Coronary artery (tissue), 2 donors: Measurements from ENCODE around the gene AKT1.
A peak's percentile ranks its signal among the peaks of the same experiment; 100 is the strongest.
"Not testable (repeated sequence)": the region's sequence is repeated elsewhere in the genome, so short reads cannot be mapped to it uniquely, and the experiment has no call there.

ENCODE experiments used
- DNase-seq: peaks from one replicate; pipeline ENCODE4 v3.0.0-alpha.2; 2017; ENCODE audit warnings: low spot score
- H3K27ac ChIP-seq, 2 donors: fragments of 200-600 bp; sonication (generic); one replicate each; pipeline ENCODE4 v1.5.1; 2016 to 2019
- H3K4me3 ChIP-seq: fragments of 200-600 bp; sonication (generic); 2 replicates; pipeline ENCODE4 v1.5.1; 2016; ENCODE audit warnings: mild to moderate bottlenecking, moderate library complexity
- TF ChIP-seq, protein P1 (sequence below): fragments of 200-600 bp; sonication (generic); IDR thresholded peaks from one replicate; pipeline ENCODE4 v1.5.1; 2019; ENCODE audit warnings: antibody characterized with exemption

Gene AKT1

GRCh38 chr14:104752735-104753527, 42.6 kb downstream of the AKT1 start, which contains the start of gene SIVA1:
TSS of gene SIVA1 (plus strand) at chr14:104753147. CDS start at chr14:104753202, 55 bp downstream.
- TF ChIP-seq, protein P1, sequence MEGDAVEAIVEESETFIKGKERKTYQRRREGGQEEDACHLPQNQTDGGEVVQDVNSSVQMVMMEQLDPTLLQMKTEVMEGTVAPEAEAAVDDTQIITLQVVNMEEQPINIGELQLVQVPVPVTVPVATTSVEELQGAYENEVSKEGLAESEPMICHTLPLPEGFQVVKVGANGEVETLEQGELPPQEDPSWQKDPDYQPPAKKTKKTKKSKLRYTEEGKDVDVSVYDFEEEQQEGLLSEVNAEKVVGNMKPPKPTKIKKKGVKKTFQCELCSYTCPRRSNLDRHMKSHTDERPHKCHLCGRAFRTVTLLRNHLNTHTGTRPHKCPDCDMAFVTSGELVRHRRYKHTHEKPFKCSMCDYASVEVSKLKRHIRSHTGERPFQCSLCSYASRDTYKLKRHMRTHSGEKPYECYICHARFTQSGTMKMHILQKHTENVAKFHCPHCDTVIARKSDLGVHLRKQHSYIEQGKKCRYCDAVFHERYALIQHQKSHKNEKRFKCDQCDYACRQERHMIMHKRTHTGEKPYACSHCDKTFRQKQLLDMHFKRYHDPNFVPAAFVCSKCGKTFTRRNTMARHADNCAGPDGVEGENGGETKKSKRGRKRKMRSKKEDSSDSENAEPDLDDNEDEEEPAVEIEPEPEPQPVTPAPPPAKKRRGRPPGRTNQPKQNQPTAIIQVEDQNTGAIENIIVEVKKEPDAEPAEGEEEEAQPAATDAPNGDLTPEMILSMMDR: no peak
- peak; percentile 100 for DNase-seq
- H3K4me3 ChIP-seq: peak within 1 kb of the TSS; percentile 99
- peak within 1 kb of the TSS; percentile 60 to 88 for H3K27ac ChIP-seq

GRCh38 chr14:104752423-104752734, 43.2 kb downstream of the AKT1 start:
- peak overlapping the region; percentile 60 to 88 for H3K27ac ChIP-seq
- DNase-seq: no peak

DNA sequence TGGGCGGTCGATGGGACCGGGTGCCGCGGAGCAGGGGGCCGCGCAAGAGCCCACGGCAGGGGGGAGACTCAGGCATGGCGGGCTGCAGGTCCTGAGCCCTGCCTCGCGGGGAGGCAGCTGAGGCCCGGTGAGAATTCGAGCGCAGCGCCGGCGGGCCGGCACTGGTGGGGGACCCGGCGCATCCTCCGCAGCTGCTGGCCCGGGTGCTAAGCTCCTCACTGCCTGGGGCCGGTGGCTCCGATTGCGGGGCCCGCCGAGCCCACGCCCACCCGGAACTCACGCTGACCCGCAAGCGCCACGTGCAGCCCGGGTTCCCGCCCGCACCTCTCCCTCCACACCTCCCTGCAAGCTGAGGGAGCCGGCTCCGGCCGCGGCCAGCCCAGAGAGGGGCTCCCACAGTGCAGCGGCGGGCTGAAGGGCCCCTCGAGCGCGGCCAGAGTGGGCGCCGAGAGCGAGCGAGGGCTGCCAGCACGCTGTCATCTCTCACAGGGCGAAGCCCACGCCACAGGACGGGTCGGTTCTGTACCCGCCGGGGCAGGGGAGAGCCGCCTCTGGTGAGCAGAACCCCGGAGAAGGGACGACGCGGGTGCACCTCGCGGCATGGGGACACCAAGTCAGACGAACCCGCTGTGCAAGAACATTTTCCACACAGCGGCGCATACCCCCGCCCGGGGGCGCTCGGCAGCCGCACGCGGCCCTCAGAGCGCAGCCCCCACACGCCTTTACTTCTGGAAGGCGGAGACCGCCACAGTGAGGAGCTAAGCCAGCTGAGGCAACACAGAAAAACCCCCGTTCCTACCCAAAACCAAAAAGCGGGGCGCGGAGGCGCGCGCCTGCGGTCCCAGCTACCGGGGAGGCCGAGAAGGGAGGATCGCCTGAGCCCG, 43.8 kb downstream of the AKT1 start:
- Histone ChIP-seq H3K27ac (peak overlapping the region; percentile 60 to 88), H3K4me3 (peak overlapping the region; percentile 99)
- TF ChIP-seq, protein P1: no peak
- no peak for DNase-seq

More at GRCh38 chr14:104752423-104752734, 43.2 kb downstream of the AKT1 start:
- peak overlapping the region; percentile 99 for H3K4me3 ChIP-seq
- TF ChIP-seq, protein P1: no peak

- peak overlapping the region in 1 of 2 donors; percentile 61 for H3K27ac ChIP-seq
- H3K4me3 ChIP-seq, DNase-seq: not testable (repeated sequence)
These were observed 44.8 kb downstream of the AKT1 start for GRCh38 chr14:104750753-104751057.

DNA sequence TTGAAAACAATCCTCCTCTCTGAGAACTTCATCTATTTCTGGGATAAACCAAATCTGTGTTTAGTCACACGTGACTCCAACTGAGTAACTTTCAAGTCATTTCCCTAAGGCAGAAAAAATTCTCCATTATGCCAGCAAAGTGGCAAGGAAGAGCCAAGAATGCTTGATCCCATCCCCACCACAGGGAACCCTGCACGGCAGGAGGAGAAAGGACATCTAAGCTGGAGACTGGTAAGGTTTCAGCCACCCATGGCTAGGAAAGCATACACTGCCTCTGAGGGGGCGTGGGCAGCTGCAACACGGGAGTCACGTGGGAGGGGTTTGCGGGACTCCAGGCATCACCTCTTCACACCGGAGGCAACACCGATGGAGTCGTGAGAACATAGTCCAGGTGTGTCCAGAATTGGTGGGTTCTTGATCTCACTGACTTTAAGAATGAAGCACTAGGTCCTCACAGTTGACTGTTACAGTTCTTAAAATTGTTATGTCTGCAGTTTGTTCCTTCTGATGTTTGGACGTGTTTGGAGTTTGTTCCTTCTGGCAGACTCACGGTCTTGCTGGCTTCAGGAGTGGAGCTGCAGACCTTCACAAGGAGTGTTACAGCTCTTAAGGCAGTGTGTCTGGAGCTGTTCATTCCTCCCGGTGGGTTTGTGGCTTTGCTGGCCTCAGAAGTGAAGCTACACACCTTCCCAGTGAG, 45.3 kb downstream of the AKT1 start:
- DNase-seq: no peak
- TF ChIP-seq, protein P1: no peak
- no peak overlapping the region for H3K4me3 ChIP-seq
- peak overlapping the region in 1 of 2 donors; percentile 61 for H3K27ac ChIP-seq

DNA sequence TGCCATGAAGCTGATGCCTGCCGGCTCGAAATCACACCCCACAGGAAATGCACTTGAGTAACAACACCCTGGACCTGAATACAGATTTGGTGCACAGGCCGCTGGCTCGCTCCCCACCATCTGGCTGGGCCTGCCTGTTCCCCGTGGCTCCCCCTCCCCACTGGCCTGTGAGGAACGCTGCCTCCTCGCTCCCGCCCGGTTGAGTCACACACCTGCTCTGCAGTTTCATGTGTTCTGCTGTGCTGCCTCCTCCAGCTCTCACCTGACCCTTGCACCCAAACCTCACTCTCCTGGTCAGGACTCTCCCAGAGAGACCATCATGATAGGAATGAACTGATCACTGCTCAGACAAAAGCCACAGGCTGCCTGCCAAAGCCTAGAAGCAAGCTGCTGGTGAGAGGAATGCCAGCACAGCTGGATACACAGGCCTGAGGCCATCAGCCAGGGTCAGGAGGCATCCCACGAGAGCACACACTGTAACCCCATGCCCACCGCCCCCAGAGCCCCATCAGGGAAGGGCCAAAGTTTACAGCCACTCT, 46.4 kb downstream of the AKT1 start:
- DNase-seq: no peak
- Histone ChIP-seq H3K4me3 (no peak overlapping the region), H3K27ac (peak overlapping the region in 1 of 2 donors; percentile 61)
- TF ChIP-seq, protein P1: no peak

DNA sequence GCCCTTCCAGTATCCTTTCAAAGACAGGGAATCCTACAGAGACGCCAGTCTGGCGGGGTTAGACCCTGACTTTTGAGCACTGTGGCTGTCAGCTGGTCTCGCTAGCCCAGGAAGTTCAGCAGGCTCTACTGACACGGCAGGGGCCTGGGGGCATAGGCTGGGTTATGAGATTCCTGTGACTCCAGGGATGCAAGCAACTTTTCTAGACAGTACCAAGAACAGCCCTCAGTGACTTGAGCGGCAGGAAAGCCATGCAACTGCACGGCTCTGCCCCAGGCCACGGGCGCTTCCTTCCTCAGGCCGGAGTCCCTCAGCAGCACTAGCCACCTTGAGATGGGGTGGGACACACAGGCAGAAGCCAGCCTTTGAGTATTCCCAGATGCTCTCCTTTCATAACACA, 47.7 kb downstream of the AKT1 start:
- Histone ChIP-seq H3K27ac (peak overlapping the region; percentile 59 to 88), H3K4me3 (no peak overlapping the region)
- DNase-seq: no peak
- TF ChIP-seq, protein P1: no peak
